ENCODE measurements around the gene TNP2. TPM values are rescaled to one million over a fixed set of nuclear protein-coding genes. Genes with fewer than 3 reads are reported as not detected.

TNP2 gene
- total RNA-seq, 1 donor from 2014 or later, result not detected

- intact Hi-C loops (cut with micrococcal nuclease), result no loop called here
- ATAC-seq (no peak), DNase-seq (no peak)
These were observed 11.7 kb upstream of the TNP2 start, which contains the start of gene PRM1 for GRCh38 chr16:11280616-11281522. Gene PRM1, minus strand, starts transcription at chr16:11281330. Its CDS starts 92 bp downstream, at chr16:11281238.

GRCh38 chr16:11278681-11279628 lies 9.8 kb upstream of the TNP2 start:
- intact Hi-C loops (cut with micrococcal nuclease), result no loop called here
- ATAC-seq (no peak), DNase-seq (no peak)

- intact Hi-C loops (cut with micrococcal nuclease), result no loop called here
- ATAC-seq, result no peak
- DNase-seq, result no peak
These were observed 8.6 kb upstream of the TNP2 start for GRCh38 chr16:11277607-11278337.

- intact Hi-C loops (cut with micrococcal nuclease), result no loop called here
These were observed 7.9 kb upstream of the TNP2 start for GRCh38 chr16:11276896-11277593.

GRCh38 chr16:11276143-11276895 lies 7.2 kb upstream of the TNP2 start, which contains the start of gene PRM2:
Gene PRM2, minus strand, starts transcription at chr16:11276480. Its CDS starts 110 bp downstream, at chr16:11276370.
- intact Hi-C loops (cut with micrococcal nuclease), result no loop called here
- DNase-seq (no peak), ATAC-seq (no peak)

More at GRCh38 chr16:11276896-11277593, 7.9 kb upstream of the TNP2 start:
- ATAC-seq (no peak), DNase-seq (no peak)

- intact Hi-C loops (cut with micrococcal nuclease), result no loop called here
- no peak for ATAC-seq
- no peak for DNase-seq
These were observed 5.8 kb upstream of the TNP2 start for GRCh38 chr16:11274964-11275363.

- intact Hi-C loops (cut with micrococcal nuclease), result no loop called here
- DNase-seq (no peak), ATAC-seq (no peak)
These were observed 4.7 kb upstream of the TNP2 start for GRCh38 chr16:11273721-11274324.

GRCh38 chr16:11272921-11273720 lies 4.0 kb upstream of the TNP2 start, which contains the start of gene PRM3:
Gene PRM3, minus strand, starts transcription at chr16:11273629. Its CDS starts 34 bp downstream, at chr16:11273595.
- ATAC-seq, result no peak
- no peak for DNase-seq
- intact Hi-C loops (cut with micrococcal nuclease), result no loop called here

- intact Hi-C loops (cut with micrococcal nuclease), result no loop called here
- ATAC-seq (no peak), DNase-seq (no peak)
These were observed 3.4 kb upstream of the TNP2 start for GRCh38 chr16:11272484-11272883.

GRCh38 chr16:11271610-11272009 lies 2.5 kb upstream of the TNP2 start:
- intact Hi-C loops (cut with micrococcal nuclease), result no loop called here
- ATAC-seq, result no peak

GRCh38 chr16:11270602-11271162 lies 1.6 kb upstream of the TNP2 start:
- intact Hi-C loops (cut with micrococcal nuclease), result no loop called here
- ATAC-seq (no peak), DNase-seq (no peak)

More at GRCh38 chr16:11271610-11272009, 2.5 kb upstream of the TNP2 start:
- no peak for DNase-seq

- DNase-seq, result no peak
- ATAC-seq, result peak; percentile 10
- intact Hi-C loops (cut with micrococcal nuclease), result no loop called here
These were observed 4.0 kb downstream of the TNP2 start for GRCh38 chr16:11265124-11265523.

- intact Hi-C loops (cut with micrococcal nuclease), result no loop called here
- DNase-seq, result no peak
- no peak for ATAC-seq
These were observed 4.8 kb downstream of the TNP2 start for GRCh38 chr16:11264155-11264832.

- no peak for DNase-seq
- no peak for ATAC-seq
- intact Hi-C loops (cut with micrococcal nuclease), result no loop called here
These were observed 5.4 kb downstream of the TNP2 start for GRCh38 chr16:11263737-11264136.

GRCh38 chr16:11262915-11263314 lies 6.2 kb downstream of the TNP2 start:
- intact Hi-C loops (cut with micrococcal nuclease), result no loop called here
- ATAC-seq, result no peak
- no peak for DNase-seq

- no peak for ATAC-seq
- no peak for DNase-seq
- intact Hi-C loops (cut with micrococcal nuclease), result no loop called here
These were observed 8.5 kb downstream of the TNP2 start for GRCh38 chr16:11260596-11260966.

Measured in left ventricle myocardium superior (tissue), 1 donor.